H1 (cell line): ENCODE results near the gene PATL2. TPM values are rescaled to one million over a fixed set of nuclear protein-coding genes. Genes with fewer than 3 reads are reported as not detected.

ENCODE experiments used
- CTCF ChIA-PET: fragments of 300-600 bp; sonication (Branson Sonifier 250); formaldehyde crosslinking; loops from one replicate; lab custom pipeline; 2021; ENCODE audit not compliant: partially characterized antibody; lab: Charles Lee
- POLR2A ChIA-PET: fragments of 300-600 bp; sonication (Branson Sonifier 250); formaldehyde crosslinking; loops from one replicate; lab custom pipeline; 2021; ENCODE audit warnings: inconsistent platforms; ENCODE audit not compliant: partially characterized antibody; lab: Charles Lee
- DNase-seq, 2 experiments: peaks; one replicate each; pipeline versions ENCODE4 v3.0.0 to v3.0.0-alpha.2; 2010 to 2022; ENCODE audit warnings: low spot score in 2 of 2, low read depth in 1 of 2, mixed read lengths in 1 of 2
- FAIRE-seq: peaks from 2 replicates; lab custom pipeline; 2011; peaks lifted over from hg19 to GRCh38; lab: Jason Lieb, UNC
- H2AFZ ChIP-seq: 2 replicates; pipeline ENCODE4 v1.8.1; 2012; ENCODE audit warnings: low read length, inconsistent platforms
- H2AK5ac ChIP-seq: 2 replicates; pipeline ENCODE4 v1.6.1; 2013; ENCODE audit warnings: low read depth, low read length
- H2BK120ac ChIP-seq: replicated peaks from 2 replicates; pipeline ENCODE3; 2013; ENCODE audit warnings: low read depth, low read length, inconsistent platforms
- H2BK12ac ChIP-seq: 2 replicates; pipeline ENCODE4 v1.6.1; 2013; ENCODE audit warnings: low read depth, low read length
- H2BK15ac ChIP-seq: 2 replicates; pipeline ENCODE4 v1.6.1; 2013; ENCODE audit warnings: low read length
- H2BK20ac ChIP-seq: 2 replicates; pipeline ENCODE4 v1.6.1; 2013; ENCODE audit warnings: low read length
- H2BK5ac ChIP-seq: 2 replicates; pipeline ENCODE4 v1.6.1; 2013; ENCODE audit warnings: low read depth, low read length
- H3K14ac ChIP-seq: 2 replicates; pipeline ENCODE4 v1.6.1; 2013; ENCODE audit warnings: inconsistent platforms; ENCODE audit not compliant: insufficient read length
- H3K18ac ChIP-seq: 2 replicates; pipeline ENCODE4 v1.6.1; 2013; ENCODE audit warnings: low read length; ENCODE audit errors: extremely low read depth
- H3K23ac ChIP-seq: 2 replicates; pipeline ENCODE4 v1.6.1; 2013; ENCODE audit warnings: inconsistent platforms; ENCODE audit not compliant: insufficient read length
- H3K23me2 ChIP-seq: 2 replicates; pipeline ENCODE4 v1.6.1; 2013; ENCODE audit warnings: low read depth, low read length
- H3K27ac ChIP-seq: 2 replicates; pipeline ENCODE4 v1.6.1; 2011; ENCODE audit warnings: low read depth, low read length, inconsistent platforms
- H3K27me3 ChIP-seq, 4 experiments: replicated peaks in 1 of 4; 1 replicate in 1 of 4; 2 replicates in 3 of 4; pipeline versions ENCODE4 v1.6.1 to v1.8.1; 2011 to 2013; ENCODE audit warnings: low read length in 3 of 4, mild to moderate bottlenecking in 3 of 4, inconsistent platforms in 2 of 4, mixed read lengths in 2 of 4, moderate library complexity in 1 of 4; ENCODE audit not compliant: control insufficient read depth in 3 of 4, insufficient read depth in 3 of 4; ENCODE audit errors: extremely low read depth in 1 of 4
- H3K36me3 ChIP-seq, 4 experiments: 2 replicates each; pipeline versions ENCODE4 v1.6.1 to v1.8.1; 2011 to 2013; ENCODE audit warnings: mild to moderate bottlenecking in 4 of 4, low read length in 3 of 4, moderate library complexity in 2 of 4, control low read depth in 1 of 4, inconsistent platforms in 1 of 4; ENCODE audit not compliant: insufficient read depth in 4 of 4, control insufficient read depth in 2 of 4
- H3K4ac ChIP-seq: replicated peaks from 2 replicates; pipeline ENCODE3; 2013; ENCODE audit warnings: low read length, low read depth, mixed read lengths, inconsistent platforms; ENCODE audit not compliant: insufficient read length
- H3K4me1 ChIP-seq, 4 experiments: replicated peaks in 1 of 4; 1 replicate in 1 of 4; 2 replicates in 3 of 4; pipeline versions ENCODE4 v1.6.1 to v1.8.1; 2011 to 2013; ENCODE audit warnings: low read length in 3 of 4, inconsistent platforms in 2 of 4, mixed read lengths in 1 of 4; ENCODE audit not compliant: insufficient read depth in 4 of 4, control insufficient read depth in 3 of 4
- H3K4me2 ChIP-seq, 2 experiments: 2 replicates each; pipeline versions ENCODE4 v1.6.1 to v1.8.1; 2011 to 2013; ENCODE audit warnings: low read depth in 2 of 2, low read length in 2 of 2, control low read depth in 1 of 2, inconsistent platforms in 1 of 2, mild to moderate bottlenecking in 1 of 2; ENCODE audit not compliant: insufficient read depth in 1 of 2
- H3K4me3 ChIP-seq, 4 experiments: fragments of 200-600, 300-600 bp in 1 of 4; sonication (generic), shearing (Covaris generic), sonication (Bioruptor Twin) in 1 of 4; 2 replicates each; pipeline versions ENCODE4 v1.5.1 to v1.8.1; 2011 to 2016; ENCODE audit warnings: low read length in 4 of 4, low read depth in 3 of 4, control low read depth in 2 of 4, inconsistent platforms in 2 of 4, mild to moderate bottlenecking in 2 of 4, mixed read lengths in 1 of 4, moderate library complexity in 1 of 4; ENCODE audit not compliant: insufficient read depth in 2 of 4; ENCODE audit errors: extremely low read depth in 1 of 4
- H3K56ac ChIP-seq: replicated peaks from 2 replicates; pipeline ENCODE3; 2013; ENCODE audit warnings: low read depth, mild to moderate bottlenecking, mixed read lengths, low read length, inconsistent platforms; ENCODE audit not compliant: insufficient read length
- H3K79me1 ChIP-seq: 2 replicates; pipeline ENCODE4 v1.6.1; 2013; ENCODE audit warnings: low read depth, low read length, control low read depth
- H3K79me2 ChIP-seq, 2 experiments: 2 replicates each; pipeline versions ENCODE4 v1.6.1 to v1.8.1; 2012 to 2013; ENCODE audit warnings: low read length in 2 of 2, mild to moderate bottlenecking in 2 of 2, inconsistent platforms in 1 of 2; ENCODE audit not compliant: insufficient read depth in 2 of 2, control insufficient read depth in 1 of 2
- H3K9ac ChIP-seq, 4 experiments: replicated peaks in 1 of 4; 1 replicate in 1 of 4; 2 replicates in 3 of 4; pipeline versions ENCODE4 v1.6.1 to v1.8.1; 2011 to 2013; ENCODE audit warnings: low read depth in 3 of 4, low read length in 3 of 4, control low read depth in 2 of 4, mild to moderate bottlenecking in 2 of 4, moderate library complexity in 2 of 4, inconsistent platforms in 1 of 4; ENCODE audit errors: extremely low read depth in 1 of 4
- H3K9me3 ChIP-seq, 2 experiments: 2 replicates each; pipeline versions ENCODE4 v1.6.1 to v1.8.1; 2012 to 2013; ENCODE audit warnings: mild to moderate bottlenecking in 2 of 2, moderate library complexity in 2 of 2, control low read depth in 1 of 2, inconsistent platforms in 1 of 2, low read depth in 1 of 2, low read length in 1 of 2, mixed read lengths in 1 of 2; ENCODE audit not compliant: insufficient read depth in 2 of 2
- H4K20me1 ChIP-seq, 2 experiments: replicated peaks in 1 of 2; 2 replicates each; pipeline versions ENCODE3 to v1.8.1; 2011 to 2013; ENCODE audit warnings: inconsistent platforms in 2 of 2, low read length in 2 of 2, mild to moderate bottlenecking in 1 of 2; ENCODE audit not compliant: insufficient read depth in 2 of 2, control insufficient read depth in 1 of 2
- H4K5ac ChIP-seq: 2 replicates; pipeline ENCODE4 v1.6.1; 2013; ENCODE audit warnings: low read length, low read depth, mixed read lengths, inconsistent platforms; ENCODE audit not compliant: insufficient read length
- H4K8ac ChIP-seq: 2 replicates; pipeline ENCODE4 v1.8.0; 2013; ENCODE audit warnings: mild to moderate bottlenecking, moderate library complexity, low read length, inconsistent platforms; ENCODE audit not compliant: insufficient read depth; ENCODE audit errors: extremely low read depth
- H4K91ac ChIP-seq: replicated peaks from 2 replicates; pipeline ENCODE3; 2013; ENCODE audit warnings: low read length, mixed read lengths, inconsistent platforms; ENCODE audit not compliant: insufficient read length
- ASH2L ChIP-seq: fragments of 200-600, 300-600 bp; sonication (generic); IDR thresholded peaks from one replicate; pipeline ENCODE4 v1.7.1; 2017; ENCODE audit warnings: low read length
- BRCA1 ChIP-seq: IDR thresholded peaks from 2 replicates; pipeline ENCODE4 v1.6.1; 2012; ENCODE audit warnings: low read depth, low read length, improper control_type of control experiment
- CBX5 ChIP-seq: fragments of 300-800, 300-1000 bp; sonication (generic); IDR thresholded peaks from 2 replicates; pipeline ENCODE4 v1.7.1; 2016; ENCODE audit warnings: antibody characterized with exemption, low read length, low read depth
- GTF2F1 ChIP-seq: IDR thresholded peaks from 2 replicates; pipeline ENCODE4 v1.6.1; 2012; ENCODE audit warnings: low read depth, low read length, improper control_type of control experiment, borderline replicate concordance
- JUND ChIP-seq: IDR thresholded peaks from 2 replicates; pipeline ENCODE4 v1.6.1; 2011; ENCODE audit warnings: mild to moderate bottlenecking, improper control_type of control experiment, low read length
- KDM5A ChIP-seq: fragments of 200-600 bp; IDR thresholded peaks from 2 replicates; pipeline ENCODE4 v1.7.1; 2012; ENCODE audit warnings: mild to moderate bottlenecking, low read length, inconsistent platforms, mixed read lengths
- PHF8 ChIP-seq: fragments of 200-600 bp; sonication (generic); conservative IDR thresholded peaks from 2 replicates; pipeline ENCODE4 v1.7.1; 2012; ENCODE audit warnings: low read depth, mild to moderate bottlenecking, inconsistent platforms, low read length, moderate library complexity
- RXRA ChIP-seq: IDR thresholded peaks from 2 replicates; pipeline ENCODE4 v1.6.1; 2011; ENCODE audit warnings: low read depth, mild to moderate bottlenecking, low read length, moderate library complexity; ENCODE audit not compliant: insufficient read depth
- SIN3A ChIP-seq, 2 experiments: IDR thresholded peaks in 1 of 2; conservative IDR thresholded peaks in 1 of 2; 2 replicates each; pipeline ENCODE4 v1.6.1; 2011 to 2012; ENCODE audit warnings: low read length in 2 of 2, improper control_type of control experiment in 1 of 2, low read depth in 1 of 2, mild to moderate bottlenecking in 1 of 2
- SIRT6 ChIP-seq: IDR thresholded peaks from one replicate; pipeline ENCODE4 v1.7.1; 2012; ENCODE audit warnings: low read length, inconsistent platforms
- TEAD4 ChIP-seq: IDR thresholded peaks from 2 replicates; pipeline ENCODE4 v1.6.1; 2012; ENCODE audit warnings: low read depth, low read length, inconsistent platforms, mixed read lengths
- WGBS, 2 experiments: shearing (Covaris generic) in 1 of 2; methylation state at CpG; one replicate each; pipeline versions ENCODE4 v1.1.6 to v1.1.7; 2013 to 2015; ENCODE audit warnings: low lambda C conversion rate in 2 of 2, mixed read lengths in 2 of 2, inconsistent platforms in 1 of 2, low coverage in 1 of 2, missing lambda C conversion rate in 1 of 2; ENCODE audit not compliant: insufficient replicate concordance in 2 of 2, insufficient coverage in 1 of 2, insufficient read length in 1 of 2; ENCODE audit errors: extremely low coverage in 1 of 2, missing lambda C conversion rate in 1 of 2; 5-methylcytosine and 5-hydroxymethylcytosine counted together
- polyA plus RNA-seq, 7 experiments: library from polyadenylated mRNA; depleted of rRNA in 3 of 7; stranded (reverse) in 5 of 7; unstranded in 2 of 7; fragments of >200 nt in 5 of 7; fragments of 200-250 nt in 2 of 7; gene quantifications; 1 replicate in 5 of 7; 2 replicates in 1 of 7; 4 replicates in 1 of 7; pipeline versions ENCODE4 v1.2.1 to v1.2.3, GENCODE V29; 2011 to 2013; ENCODE audit warnings: missing spikeins in 2 of 7, mixed read lengths in 2 of 7
- total RNA-seq: library from RNA; stranded (reverse); fragmentation: NEBNext Ultra II Directional; extraction: Animal tissue kit (Norgen Biotek cat#: 25700); gene quantifications from 2 replicates; pipeline ENCODE4 v1.2.1, GENCODE V29; 2021

Gene PATL2
- total and polyA plus RNA-seq, 2 of the 8 experiments (the other 6 are each of a cell fraction or from before 2014, with no cell fraction given) = 0.65 to 1.3 TPM

- Histone ChIP-seq H4K5ac (peak within 1 kb of the TSS; percentile 64), H3K14ac (no peak within 1 kb of the TSS), H3K18ac (peak within 1 kb of the TSS; percentile 44), H3K56ac (no peak within 1 kb of the TSS), H3K27me3 (no peaks in the 10 kb centered on the region), H2BK15ac (peak within 1 kb of the TSS; percentile 67), H4K8ac (peak within 1 kb of the TSS; percentile 92), H3K4me2 (peak within 1 kb of the TSS; percentile 80 to 85), H3K36me3 (peaks cover 0 to 13% (median 6%) of the 10 kb centered on the region in 4 experiments; a peak in 5 of 8 replicates), H3K9me3 (no peaks in the 10 kb centered on the region), H3K23ac (no peak within 1 kb of the TSS), H3K79me1 (no peaks in the 10 kb centered on the region), H3K27ac (peak within 1 kb of the TSS; percentile 82), H4K20me1 (no peaks in the 10 kb centered on the region), H2AK5ac (no peak within 1 kb of the TSS), H3K79me2 (peaks cover 0 to 9% of the 10 kb centered on the region in 2 experiments; a peak in 2 of 4 replicates), H2BK120ac (peak within 1 kb of the TSS; percentile 60), H2BK20ac (no peak within 1 kb of the TSS), H3K4me3 (peak within 1 kb of the TSS; percentile 53 to 94 (median 88)), H3K4me1 (peaks cover 0 to 1% (median 0%) of the 10 kb centered on the region in 4 experiments; a peak in 3 of 7 replicates), H2BK5ac (peak within 1 kb of the TSS; percentile 71; the same call in 1 of the 2 replicates), H3K4ac (peak within 1 kb of the TSS; percentile 96), H2AFZ (peak within 1 kb of the TSS; percentile 98), H2BK12ac (peak within 1 kb of the TSS; percentile 70), H4K91ac (peak within 1 kb of the TSS; percentile 76), H3K23me2 (peaks cover 2% of the 10 kb centered on the region), H3K9ac (peak within 1 kb of the TSS; percentile 43 to 85 (median 81))
- FAIRE-seq (peak; percentile 75), DNase-seq (peak; percentile 98 to 99)
- ChIA-PET POLR2A (interaction anchor here (0.8 to 3.0 kb wide), 15 partner anchors 10 to 127 kb away, joined by 3 to 20 read pairs (median 5); partner anchors contain the start of genes B2M, EIF3J and PATL2), CTCF (interaction anchor here (0.7 to 6.5 kb wide), 30 partner anchors 10 to 145 kb away, joined by 3 to 87 read pairs (median 4); partner anchors contain the start of genes B2M, PATL2 and TRIM69)
- WGBS, 2 experiments = 11% methylated on average over 53 of the region's 53 CpGs; no CpG with 5 or more reads in 1 of the 2 experiments
- TF ChIP-seq TEAD4 (no peak), RXRA (no peak), SIN3A (conservative IDR thresholded peaks at IDR 0.05 in 1 of 2, IDR thresholded peaks at IDR 0.05 in 1 of 2; ENCODE audit: low read depth in 1 of 2, low read length in 2 of 2) (no peak), PHF8 (peak; percentile 98), CBX5 (no peak), KDM5A (peak; percentile 62; the same call in 1 of the 2 replicates), JUND (no peak; the same call in 1 of the 2 replicates), GTF2F1 (0 out of 2 replicates have a peak, but pooled peaks have one; percentile 11), ASH2L (peak; percentile 95), BRCA1 (no peak), SIRT6 (no peak)
Measured at GRCh38 chr15:44663410-44664308, 47.5 kb downstream of the PATL2 start, which contains the start of gene SPG11. TSS of gene SPG11 (minus strand) at chr15:44663662. CDS start at chr15:44663647, 15 bp downstream.
